GM19455 (cell line): ENCODE results near the gene ACVR1.
"Not testable (repeated sequence)": the region's sequence is repeated elsewhere in the genome, so short reads cannot be mapped to it uniquely, and the experiment has no call there.

Source experiments
- ATAC-seq: cut with Tn5 transposase; IDR thresholded peaks from one replicate; pipeline ENCODE4 v1.9.1; 2021; ENCODE audit not compliant: unreplicated experiment

ACVR1 gene

DNA sequence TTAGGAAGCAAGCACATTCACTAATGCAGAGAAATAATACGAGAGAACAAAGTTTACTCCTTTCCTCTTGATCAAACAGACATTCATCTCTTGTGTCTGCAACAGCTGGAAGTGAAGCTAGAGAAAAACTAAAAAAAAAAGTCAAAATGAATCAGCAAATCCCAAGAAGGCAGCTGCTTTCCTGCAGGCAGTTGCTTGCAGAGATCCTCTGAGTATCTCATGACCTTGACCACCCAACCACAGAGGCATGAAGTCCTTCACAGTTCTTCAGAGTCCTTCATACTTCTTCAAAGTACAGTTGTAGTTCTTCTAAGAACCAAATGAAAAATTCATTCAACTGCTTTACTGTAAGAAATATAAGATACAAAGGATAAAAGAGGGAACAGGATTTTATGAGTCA lies 150.3 kb downstream of the ACVR1 start:
- ATAC-seq: no peak

DNA sequence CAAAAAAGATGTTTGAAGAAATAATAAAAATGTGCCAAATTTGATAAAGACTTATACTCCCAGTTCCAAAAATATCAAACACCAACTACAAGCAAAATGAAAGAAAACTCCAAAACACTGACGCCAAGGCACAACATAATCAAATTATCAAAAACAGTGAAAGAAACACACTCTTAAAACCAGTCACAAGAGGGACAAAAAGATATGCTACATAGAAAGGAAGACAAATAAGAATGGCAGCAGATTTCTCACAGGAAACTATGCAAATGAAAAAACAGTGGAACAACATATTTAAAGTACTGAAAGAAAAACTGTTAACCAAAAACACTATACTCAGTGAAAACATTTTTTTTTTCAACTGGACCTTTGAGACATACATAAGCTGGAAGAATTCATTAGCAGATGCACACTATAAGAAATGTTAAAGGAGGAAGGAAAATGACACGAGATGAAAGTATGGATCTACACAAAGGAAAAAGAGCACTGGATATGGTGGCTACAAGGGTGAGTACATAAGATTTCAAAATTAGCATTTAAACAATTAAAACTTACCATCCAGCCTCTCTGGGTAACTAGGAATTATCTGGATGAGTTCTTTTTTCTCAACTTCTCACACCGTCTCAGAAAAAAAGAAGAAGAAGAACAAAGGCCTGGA lies 153.4 kb downstream of the ACVR1 start:
- ATAC-seq: no peak

GRCh38 chr2:157720504-157720903 lies 155.6 kb downstream of the ACVR1 start:
- no peak for ATAC-seq

- ATAC-seq: not testable (repeated sequence)
These were observed 171.5 kb downstream of the ACVR1 start for GRCh38 chr2:157704653-157705052.

- ATAC-seq: not testable (repeated sequence)
These were observed 172.0 kb downstream of the ACVR1 start for GRCh38 chr2:157704148-157704547.

GRCh38 chr2:157699806-157700205 lies 176.3 kb downstream of the ACVR1 start:
- ATAC-seq: no peak

DNA sequence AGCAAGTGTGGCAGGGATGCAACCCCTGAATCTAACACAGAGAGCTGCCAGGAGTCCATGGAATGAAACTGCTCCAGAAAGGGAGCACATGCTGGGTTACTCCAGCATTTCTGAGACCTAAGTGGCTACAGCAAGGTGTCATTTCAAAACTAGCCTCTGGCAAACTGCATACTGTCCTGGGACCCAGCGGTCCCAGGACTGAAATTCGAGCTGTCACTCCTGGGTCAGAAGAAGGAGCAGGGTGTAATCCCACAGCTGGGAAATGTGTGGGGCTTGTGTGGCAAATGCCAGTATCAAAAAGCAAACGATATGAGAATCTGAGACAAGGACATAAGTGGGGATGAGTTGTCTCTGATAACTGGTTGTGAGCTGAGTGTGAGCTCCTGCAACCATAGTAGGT lies 177.1 kb downstream of the ACVR1 start:
- ATAC-seq: no peak

- no peak for ATAC-seq
These were observed 177.7 kb downstream of the ACVR1 start for GRCh38 chr2:157698430-157698829.

DNA sequence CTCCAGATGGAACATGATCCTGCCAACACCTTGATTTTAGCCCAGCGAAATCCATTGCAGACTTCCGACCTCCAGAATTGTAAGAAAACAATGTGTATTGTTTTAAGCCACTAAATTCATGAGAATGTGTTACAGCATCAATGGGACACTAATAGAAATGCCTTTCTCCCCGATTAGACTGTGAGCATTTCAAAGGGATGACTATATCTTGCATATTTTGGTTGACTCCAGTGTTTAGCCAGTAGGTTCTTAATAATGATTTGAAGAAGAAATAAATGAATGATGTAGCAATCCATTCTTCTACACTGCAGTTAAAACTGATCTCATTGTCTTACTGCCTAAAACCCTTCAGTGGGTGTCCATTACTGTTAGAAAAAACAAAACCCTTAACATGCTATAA lies 180.1 kb downstream of the ACVR1 start:
- no peak for ATAC-seq

DNA sequence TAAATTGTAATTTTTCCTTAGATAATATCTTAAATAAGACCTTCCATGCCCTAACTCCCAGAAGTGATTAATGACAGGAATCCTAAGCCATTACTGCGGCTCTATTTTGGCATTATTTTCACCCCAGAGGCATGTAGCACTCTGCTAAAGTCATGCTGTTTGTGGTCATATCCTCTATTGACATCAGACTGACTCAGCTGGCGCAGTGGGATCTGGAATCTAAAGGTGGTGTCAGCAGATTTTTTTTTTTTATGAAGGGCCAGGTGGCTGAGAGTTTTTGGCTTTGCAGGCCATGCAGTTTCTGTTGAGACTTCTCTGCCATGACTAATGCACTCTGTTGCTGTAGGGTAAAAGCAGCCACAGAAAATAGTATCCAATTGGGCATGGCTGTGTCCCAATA lies 183.4 kb downstream of the ACVR1 start:
- no peak for ATAC-seq

- ATAC-seq: no peak
These were observed 184.4 kb downstream of the ACVR1 start for GRCh38 chr2:157691695-157692094.

DNA sequence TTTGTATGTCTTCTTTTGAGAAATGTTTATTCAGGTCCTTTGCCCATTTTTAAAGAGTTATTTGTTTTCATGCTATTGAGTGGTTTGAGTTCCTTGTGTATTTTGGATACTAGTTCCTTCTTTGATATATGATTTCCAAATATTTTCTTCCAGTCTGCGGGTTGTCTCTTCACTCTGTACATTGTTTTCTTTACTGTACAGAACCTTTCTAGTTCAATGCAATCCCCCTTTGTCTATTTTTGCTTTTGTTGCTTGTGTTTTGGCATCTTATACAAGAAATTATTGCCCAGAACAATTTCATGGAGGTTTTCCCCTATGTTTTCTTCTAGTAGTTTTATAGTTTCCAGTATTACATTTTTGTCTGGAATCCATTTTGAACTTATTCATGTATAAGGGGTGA lies 185.0 kb downstream of the ACVR1 start:
- no peak for ATAC-seq
